M059J (cell line): ENCODE measurements around the gene TLR5. TPM values are rescaled to one million over a fixed set of nuclear protein-coding genes. Genes with fewer than 3 reads are reported as not detected.

Experiments used
- DNase-seq: peaks from one replicate; pipeline ENCODE4 v3.0.0-alpha.2; 2012; ENCODE audit warnings: low read depth
- total RNA-seq: library from RNA; depleted of rRNA; stranded (reverse); fragments of >200 nt; shearing (Covaris generic); gene quantifications from 2 replicates; pipeline ENCODE4 v1.2.3, GENCODE V29; 2014

TLR5 gene
- total RNA-seq, 1 experiment from 2014 or later = 0.49 TPM

DNA sequence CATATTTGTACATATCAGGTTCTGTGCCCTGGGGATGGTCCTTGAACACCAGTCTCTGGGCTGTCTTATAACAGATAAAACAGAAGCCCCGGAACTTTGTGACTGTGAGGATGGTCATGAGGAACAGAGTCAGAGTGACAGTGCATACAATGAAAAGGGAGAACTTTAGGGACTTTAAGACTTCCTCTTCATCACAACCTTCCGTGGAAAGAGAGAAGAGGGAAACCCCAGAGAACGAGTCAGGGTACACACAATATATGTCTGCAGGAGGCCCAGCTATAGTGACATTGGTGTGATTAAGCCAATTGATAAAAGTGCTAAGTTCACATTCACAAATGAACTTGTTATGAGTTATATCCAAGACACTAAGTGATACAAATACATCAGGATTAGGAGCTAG lies 32.1 kb downstream of the TLR5 start:
- DNase-seq = no peak

DNA sequence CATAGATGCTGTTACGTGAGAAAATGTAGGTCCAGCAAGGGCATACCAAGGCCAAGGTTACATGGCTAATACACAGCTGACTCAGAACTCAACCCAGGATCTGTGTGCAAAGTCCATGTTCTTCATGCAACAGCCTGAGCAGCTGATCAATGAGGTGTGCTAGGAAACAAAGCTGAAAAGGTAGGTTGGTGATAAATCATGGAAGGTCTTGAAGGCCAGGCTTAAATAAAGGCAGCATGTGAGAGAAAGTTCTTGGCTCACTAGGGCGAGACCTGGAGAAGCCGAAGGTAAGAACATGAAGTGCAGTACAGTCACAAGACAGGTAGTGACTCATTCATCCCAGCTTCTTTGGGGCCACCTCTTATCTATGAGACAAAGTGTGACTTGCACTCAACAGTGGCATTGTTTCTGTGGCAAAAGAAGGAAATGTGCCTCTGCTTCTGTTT lies 33.4 kb downstream of the TLR5 start:
- peak; percentile 7 for DNase-seq

DNA sequence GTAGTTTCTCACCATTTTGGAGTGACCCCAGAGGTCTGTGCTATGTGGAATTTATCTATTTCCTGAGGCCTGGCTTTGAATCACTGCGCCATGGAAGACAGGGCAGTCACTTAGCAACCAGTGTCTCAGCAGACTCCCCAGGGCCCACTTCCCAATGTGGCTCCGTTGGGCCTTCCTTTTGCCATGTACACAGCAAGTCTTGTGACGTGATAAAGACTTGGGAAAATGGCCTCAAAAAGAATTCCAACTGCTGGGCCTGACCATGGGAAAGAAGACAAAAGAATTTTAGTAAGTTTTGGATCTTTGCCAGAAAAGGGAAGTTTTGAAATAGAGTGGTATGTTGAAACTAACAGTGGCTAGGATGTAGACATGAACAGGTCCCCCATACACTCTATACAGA lies 36.2 kb downstream of the TLR5 start:
- DNase-seq = peak; percentile 12

DNA sequence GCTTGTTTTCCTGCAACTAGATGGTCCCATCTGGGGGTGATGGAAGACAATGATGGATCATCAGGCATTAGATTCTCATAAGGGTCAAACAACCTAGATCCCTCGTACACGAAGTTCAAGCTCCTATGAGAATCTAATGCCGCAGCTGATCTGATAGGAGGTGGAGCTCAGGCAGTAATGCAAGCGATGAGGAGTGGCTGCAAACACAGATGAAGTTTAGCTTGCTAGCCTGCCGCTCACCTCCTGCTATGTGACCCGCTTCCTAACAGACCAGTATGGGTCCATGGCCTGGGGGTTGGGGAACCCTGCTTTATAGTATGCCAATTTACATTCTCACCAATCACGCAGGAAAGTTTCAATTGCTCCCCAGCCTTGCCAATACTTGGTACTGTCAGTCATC lies 37.5 kb downstream of the TLR5 start:
- DNase-seq = no peak

DNA sequence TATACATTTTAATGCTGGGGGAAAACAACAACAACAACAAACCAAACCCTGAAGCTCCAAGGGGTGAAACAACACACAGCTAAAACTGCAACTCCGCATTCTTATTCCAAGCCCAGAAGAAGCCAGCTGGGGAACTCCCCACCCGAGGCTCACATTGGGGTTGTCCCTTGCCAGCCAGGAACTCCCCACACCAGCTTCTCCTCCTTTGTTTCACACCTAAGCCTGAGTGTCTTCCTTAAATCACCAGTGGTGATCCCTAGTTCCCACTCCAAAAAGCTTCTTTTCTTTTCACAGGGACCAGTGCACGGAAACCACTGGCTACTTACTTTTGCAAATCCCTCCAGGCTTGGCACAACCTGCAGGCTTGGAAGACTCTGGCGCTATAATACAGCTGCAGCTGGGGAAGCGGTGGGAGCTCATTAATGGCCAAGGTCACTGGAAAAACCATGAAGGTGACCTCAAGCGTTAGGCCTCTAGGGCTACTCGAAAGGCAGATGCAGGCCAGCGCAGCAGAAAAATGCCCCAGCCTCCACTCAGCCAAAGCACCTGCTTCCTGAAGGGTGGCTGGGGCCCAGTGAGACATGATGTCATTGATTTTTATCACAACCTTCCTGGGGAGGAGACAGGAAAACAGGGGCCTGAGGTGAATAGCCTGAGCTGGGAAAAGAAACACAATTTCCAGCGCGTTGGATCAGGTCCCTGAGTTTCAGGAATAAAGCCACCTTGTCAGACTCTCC lies 40.1 kb downstream of the TLR5 start:
- DNase-seq = peak; percentile 50

DNA sequence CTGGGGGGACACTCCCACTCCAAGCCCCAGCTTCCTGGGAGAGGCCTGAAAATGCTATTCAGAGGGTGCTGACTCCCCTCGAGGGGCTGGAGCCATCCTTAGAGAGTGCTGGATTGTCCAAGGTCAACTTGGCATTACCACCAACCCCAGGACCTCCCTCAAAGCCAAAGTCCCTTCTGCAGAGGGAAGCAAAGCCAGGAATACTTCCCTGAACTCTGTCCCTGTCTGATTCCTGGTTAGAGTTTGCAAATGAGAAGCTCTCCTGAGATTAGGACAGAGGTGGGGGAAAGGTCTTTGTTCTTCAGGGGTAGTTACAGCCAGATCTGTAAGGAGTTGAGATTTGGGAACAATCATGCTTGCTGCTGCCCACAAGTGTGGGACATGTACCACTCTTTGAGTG lies 45.3 kb downstream of the TLR5 start:
- no peak for DNase-seq

DNA sequence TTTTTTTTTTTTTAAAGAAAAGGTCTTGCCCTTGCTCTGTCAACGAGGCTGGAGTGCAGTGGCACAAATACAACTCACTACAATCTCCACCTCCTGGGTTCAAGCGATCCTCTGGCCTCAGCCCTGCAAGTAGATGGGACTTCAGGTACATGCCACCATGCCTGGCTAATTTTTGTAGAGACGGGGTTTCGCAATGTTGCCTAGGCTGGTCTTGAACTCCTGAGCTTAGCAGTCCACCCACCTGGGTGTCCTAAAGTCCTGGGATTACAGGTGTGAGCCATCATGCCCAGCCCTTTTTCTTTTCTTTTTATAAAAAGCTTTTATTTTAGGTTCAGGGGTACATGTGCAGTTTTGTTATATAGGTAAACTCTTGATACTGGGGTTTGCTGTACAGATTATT lies 47.2 kb downstream of the TLR5 start:
- DNase-seq = no peak

DNA sequence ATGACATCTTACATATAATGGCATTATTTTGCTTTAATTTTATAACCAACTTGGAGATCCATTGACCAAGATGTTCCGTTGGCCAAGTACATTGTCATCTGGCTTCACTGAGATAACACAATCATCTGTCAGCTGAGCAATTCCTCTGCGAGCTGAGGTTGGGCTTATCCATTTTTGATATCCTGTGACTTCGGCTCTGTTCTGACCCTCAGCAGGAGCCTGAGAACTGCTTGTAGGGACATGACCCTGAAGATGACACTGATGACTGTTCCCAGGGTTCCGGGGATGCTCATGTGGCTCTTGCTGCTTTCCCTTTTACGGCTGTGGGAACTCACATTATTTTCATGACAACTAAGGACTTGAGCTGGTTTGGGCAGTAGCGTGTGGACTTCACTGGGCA lies 51.2 kb downstream of the TLR5 start:
- no peak for DNase-seq

DNA sequence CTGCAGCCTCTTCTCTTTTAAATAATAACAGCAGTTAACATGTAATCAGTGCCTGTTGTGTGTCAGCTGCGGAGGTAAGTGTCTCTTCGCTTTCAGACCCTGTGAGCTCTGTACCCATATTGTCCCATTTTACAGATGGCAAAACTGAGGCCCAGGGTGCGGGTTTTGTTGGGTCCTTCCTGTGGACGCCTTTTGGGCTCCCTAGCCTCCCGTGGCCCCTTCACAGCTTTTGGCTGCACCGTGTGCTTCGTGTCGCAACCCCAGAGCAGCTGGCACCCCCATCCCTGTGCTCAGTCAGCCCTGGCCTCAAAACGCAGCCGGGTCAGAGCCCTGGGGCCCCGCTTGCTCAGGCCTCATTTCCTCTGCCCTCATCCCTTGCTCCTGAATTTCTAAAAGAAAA lies 53.8 kb downstream of the TLR5 start:
- no peak for DNase-seq

DNA sequence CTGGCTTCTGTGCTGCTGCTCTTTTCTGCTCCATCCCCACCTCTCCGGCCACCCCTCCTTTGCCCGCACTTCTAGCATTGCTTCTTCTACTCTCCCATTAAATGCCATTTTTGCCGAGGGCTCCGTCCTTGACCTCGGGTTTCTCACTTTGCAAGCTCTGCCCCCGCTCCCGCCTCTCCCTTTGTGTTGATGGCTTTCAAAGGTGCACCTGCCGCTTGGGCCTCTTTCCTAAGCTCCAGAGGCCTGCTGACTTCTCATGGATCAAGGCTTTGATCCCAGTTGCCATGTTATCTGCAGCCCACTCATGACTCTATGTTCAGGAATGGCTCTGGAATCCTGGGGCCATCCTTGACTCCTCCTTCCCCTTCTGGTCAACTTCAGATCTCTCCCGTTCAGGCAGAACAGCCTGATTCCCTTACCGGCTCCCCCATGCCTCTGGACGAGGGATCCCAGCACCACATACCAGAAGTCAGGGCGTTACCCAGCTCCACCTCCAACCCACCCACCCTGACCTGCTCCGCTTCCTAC lies 54.3 kb downstream of the TLR5 start:
- DNase-seq = no peak

DNA sequence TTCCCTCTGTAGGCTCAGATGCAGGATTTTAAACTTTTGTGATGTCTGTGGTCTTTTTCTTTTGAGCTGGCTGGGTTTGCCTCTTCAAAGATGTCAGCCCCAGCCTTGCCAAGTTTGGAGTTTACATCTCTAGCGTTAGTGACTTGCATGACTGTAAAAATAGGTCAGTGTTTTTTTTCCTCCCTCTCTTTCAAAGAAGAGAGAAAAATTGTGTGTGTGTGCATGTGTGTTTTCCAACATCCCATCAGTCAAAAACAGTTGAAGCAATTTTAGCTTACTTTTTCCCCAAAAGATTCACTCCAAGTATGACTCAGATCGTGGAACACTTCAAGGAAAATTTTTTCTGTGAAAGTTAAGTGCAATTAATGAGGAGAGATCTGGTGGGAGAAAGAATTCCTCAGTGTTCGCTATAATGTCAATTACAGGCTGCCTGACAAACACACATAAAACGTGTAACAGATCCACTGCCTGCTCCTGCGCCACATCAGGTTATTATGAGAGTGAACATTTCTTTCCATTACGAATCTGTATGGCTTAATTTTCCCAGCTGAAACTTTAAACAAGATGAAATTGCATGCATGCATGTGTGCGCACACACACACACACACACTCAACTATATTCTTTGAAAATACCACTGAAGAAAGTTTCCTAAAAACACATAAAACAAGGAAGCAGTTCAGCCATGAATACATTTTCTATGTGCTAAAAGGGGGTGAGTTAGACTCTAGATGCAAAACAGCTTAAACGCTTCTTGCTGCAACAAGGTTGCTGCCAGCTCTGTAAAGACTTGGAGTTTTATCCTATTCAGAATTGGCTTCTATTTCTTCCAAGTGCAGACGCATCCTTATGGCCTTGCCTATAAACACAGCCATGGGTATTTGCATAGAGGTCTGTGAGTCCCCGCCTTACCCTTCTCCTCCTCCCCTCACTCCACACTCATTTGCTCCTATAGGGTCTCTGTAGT lies 55.5 kb downstream of the TLR5 start:
- no peak for DNase-seq

DNA sequence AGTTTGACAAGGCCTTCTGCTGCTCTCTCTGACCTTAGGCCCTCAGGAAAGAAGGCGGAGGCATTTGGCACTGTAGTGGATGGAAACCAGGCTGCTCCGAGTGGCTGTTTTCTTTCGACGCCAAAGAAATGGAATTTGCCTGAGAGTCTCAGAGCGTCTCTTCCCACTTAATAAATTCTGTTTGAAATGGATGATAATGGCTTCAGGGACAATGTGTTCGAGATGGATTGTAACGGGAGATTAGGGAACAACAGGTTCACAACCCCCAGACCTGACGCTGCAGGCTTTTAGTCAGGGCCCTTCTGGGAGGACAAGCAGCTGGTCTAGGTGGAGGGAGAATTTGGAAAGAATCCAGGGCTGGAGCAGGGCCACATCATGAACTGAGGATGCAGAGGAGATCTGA lies 58.6 kb downstream of the TLR5 start:
- DNase-seq = no peak

DNA sequence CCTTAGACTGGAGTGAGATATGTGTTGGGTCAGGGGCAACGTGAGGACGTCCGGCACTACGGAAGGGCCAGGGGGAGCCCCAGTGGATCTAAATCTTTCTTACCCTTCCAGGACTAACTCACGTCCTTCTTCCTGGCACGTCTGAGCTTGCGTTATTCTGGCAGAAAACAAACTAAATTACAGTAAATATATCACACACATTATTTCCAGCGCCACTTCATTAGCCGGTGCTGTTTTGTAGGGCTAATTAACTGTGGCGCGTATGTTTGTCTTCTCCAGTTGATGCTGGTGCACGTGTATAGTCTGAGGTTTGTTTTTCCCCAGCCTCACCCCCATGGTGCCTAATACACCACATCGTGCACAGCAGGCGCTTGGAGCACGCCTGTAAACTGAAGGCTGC lies 59.2 kb downstream of the TLR5 start:
- no peak for DNase-seq

DNA sequence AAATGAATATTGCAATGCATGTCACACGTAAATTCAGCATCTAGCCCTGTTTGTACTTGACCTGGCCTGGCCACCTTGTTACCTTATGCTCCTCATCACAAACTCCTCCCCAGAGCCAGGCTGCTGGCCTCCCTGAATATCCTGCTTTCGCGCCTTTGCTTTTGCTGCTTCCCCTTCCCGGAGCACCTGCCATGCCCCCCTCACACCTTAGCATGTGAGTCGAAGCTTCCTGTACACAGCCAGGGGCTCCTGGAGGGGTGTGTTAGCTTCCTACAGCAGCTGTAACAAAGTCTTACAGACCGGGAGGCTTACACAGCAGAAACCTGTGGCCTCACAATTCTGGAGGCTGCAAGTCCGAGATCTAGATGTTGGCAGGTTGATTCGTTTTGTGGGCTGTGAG lies 60.1 kb downstream of the TLR5 start:
- no peak for DNase-seq

DNA sequence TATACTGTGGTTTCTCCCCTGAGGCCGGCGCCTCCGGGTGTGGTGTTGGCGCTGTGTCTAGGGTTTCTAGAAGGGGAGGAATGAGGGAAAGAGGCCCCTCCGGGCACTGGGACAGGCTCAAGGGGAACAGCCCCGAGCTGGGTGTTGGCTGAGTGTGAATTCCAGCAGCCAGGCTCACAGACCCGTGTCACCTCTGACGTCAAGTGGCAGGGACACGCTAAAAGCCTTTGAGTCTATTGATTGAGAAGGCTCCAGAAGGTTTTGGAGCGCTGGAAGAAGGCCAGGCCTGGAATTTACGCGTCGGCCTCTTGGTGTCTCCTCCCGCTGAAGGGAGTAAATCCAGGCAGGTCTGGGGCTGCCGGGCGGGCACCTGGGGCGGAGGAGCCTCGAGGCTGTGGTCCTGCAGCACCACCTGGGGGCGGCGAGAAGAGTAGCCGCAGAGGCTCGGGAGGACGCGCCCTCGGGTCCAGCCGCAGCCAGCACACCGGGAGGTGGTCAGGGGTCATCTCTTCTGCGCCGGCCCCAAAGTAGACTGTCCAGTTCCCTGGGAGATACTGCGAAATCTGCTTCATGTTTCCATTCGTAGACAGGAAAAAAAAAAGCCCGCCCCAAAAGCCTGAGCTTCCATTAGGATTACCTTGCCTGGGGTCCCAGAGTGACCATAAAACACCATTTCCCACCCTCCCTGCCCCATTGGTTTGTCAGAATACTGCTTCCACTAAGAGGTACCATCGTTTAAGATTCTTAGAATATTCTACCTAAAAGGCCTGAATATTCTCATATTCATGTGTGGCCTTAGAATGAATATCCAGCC lies 61.7 kb downstream of the TLR5 start:
- DNase-seq = peak; percentile 97

DNA sequence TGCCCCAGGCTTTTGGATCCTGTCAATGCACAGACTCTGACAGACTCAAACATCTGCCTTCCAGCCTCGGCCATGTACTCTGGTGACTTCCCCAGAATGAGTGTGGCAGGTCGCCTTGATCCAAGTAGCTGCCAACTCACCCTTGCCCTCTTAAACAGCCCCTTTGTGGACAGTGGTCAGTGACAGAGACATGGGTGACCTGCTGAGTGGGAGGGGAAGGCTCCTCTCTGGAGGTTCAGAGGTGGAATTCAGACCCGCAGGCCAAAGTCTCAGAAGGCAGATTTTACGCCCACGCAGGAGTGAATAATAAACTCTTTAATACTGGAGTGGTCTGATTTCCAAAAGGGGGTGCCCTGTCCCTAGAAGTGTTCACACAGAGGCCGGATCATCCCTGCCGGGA lies 63.5 kb downstream of the TLR5 start:
- DNase-seq = no peak

DNA sequence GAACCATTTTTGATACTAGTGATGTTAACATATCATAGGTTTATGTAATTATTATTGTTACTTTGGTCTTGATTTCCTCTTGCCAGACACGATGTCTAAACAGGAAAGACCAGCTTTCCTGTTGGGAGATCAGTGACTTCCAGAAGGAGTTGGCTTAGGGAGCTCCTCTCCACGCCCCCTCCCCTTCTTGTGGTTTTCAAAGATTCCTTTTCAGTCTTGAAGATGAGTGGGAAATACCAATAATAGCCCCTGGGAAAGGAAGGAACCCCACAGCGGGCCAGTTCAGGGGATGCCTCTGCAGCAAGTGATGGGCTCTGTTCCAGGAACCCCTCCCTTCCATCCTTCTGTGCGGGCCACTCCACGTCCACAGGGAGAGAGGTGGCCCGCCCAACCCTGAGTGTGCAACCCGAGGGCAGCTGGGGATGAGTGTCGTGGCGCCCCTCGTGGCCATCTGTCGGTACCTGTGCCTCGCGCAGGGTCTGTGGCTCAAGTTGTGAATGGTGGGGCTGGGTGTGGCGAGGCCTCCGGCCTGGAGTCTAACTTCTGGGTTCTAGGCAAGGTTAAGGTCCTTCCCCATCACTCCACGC lies 65.7 kb downstream of the TLR5 start:
- no peak for DNase-seq

DNA sequence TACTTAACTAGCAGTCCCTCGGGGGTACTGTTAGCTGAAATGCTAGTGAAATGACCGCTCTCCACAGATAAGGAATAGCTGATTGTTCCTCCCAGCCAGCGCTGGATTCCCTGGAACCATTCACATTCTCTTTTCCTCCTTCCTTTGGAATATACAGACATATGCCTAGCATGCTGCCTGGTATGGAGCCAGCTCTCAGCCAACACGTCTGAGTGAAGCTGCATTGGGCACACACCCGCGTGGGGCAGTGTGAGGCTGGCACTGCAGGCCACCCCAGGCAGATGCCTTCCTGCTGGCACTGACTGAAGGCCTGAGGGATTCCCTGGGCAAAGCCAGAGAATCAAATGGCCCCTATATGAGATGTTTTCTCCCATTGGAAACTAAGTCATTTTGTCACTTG lies 66.7 kb downstream of the TLR5 start:
- no peak for DNase-seq

DNA sequence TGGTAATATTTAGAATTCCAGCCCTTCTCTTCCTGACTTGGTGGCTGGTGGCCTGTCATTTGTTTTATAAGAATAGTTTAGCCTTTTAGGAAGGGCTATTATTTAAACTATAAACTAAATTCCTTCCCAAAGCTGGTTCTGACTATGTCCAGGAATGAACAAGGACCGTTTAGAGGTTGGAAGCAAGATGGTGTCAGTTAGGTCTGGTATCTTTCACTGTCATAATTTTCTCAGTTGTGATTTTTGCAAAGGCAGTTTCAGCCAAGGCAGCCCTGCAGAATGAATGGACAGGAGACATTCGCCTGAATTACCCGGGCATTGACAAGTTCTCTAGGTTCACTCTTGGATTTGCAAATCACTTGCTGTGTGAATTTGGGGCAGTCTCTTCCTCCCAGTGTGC lies 67.2 kb downstream of the TLR5 start:
- no peak for DNase-seq

DNA sequence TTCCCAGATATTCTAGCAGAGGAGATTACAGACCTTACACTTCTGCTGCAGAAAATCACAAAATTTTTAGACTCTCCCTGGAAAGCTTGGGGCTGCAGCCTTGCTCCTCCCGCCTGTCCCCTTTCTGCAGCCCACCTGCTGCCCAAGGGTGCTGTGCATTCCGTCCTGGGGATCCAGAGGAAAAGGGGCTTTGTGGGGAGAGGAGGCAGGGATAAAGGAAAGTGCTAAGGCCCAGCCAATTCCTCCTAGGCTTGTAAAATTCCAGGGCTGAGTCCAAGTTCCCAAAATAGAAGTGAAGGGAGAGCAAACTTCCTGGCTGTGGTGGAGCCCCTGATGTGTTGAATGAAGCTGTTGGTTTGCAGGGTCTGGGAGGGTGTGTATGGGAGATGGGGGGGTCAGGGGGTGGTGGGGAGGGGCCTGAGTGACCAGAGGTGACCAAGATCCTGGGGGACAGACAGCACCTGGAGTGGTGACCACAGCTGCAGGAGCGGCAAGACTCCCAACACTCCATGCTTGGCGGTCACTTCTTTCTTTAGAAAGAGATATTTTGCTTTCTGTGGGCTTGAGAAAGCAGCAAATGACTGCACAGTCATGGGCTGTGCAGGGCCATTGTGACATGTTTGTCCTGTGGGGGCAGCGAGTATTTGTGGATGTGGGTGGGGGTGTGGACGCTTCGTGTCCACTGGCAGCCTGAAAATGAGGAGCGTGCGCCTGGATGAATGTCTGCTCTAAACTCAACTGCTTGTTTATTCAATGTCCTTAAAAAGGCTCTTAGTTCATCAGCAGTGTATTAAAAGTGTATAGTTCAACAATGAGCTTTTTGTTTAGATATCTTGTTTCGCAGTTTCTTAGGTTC lies 68.4 kb downstream of the TLR5 start:
- DNase-seq = no peak
